Activated T-cell treated with anti-CD3 and anti-CD28 coated beads for 48 hours (primary cell): ENCODE results near the gene BSN.
A peak's percentile ranks its signal among the peaks of the same experiment; 100 is the strongest.

ENCODE experiments used
- DNase-seq: peaks from one replicate; pipeline ENCODE4 v3.0.0-alpha.2; 2020; ENCODE audit warnings: low read depth

Gene BSN

GRCh38 chr3:49716169-49716568, 161.9 kb downstream of the BSN start:
- DNase-seq, result no peak

- DNase-seq, result no peak
These were observed 162.5 kb downstream of the BSN start for GRCh38 chr3:49716691-49717210.

GRCh38 chr3:49717211-49717958, 163.1 kb downstream of the BSN start:
- no peak for DNase-seq

DNA sequence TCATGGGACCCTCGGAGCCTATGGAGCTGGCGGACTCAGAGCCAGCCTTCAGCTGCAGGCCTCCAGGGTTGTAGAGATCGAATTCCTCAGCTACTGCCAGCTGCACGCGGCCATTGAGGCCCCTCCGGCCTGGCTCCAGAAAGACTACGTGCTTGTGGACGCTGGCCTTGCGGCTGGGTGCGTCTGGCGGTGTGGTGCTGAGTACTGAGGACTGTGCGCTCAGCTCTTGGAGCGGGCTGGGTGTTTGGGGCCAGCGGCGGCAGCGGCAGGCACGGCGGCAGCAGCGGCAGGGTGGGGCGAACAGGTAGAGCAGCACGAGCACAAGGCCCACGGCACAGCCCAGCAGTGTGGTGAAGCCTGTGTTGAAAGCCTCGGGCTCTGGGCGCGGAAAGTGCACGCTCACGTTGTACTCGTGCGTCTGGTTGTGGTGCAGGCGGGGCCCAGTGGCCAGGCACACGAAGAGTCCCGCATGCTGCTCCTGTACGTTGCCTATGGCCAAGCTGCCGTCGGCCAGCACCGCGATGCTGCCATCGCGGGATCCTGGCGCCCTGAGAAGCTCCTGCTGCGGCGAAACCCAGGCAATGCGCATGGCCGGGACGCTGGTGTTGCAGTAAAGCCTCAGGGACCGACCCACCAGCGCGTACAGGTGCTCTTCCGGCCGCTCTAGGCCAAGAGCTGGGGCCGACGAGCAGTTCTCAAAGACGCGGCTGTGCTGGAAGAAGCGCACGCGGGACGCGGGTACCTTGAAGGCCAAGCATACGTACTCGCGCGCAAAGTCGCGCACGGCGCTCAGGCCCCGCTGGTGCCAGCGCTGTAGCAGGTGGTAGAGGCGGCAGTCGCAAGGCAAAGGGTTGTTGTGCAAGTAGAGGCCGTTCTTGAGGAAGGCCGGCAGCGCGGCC, 163.9 kb downstream of the BSN start:
- no peak for DNase-seq

GRCh38 chr3:49718858-49719213, 164.6 kb downstream of the BSN start:
- no peak for DNase-seq

DNA sequence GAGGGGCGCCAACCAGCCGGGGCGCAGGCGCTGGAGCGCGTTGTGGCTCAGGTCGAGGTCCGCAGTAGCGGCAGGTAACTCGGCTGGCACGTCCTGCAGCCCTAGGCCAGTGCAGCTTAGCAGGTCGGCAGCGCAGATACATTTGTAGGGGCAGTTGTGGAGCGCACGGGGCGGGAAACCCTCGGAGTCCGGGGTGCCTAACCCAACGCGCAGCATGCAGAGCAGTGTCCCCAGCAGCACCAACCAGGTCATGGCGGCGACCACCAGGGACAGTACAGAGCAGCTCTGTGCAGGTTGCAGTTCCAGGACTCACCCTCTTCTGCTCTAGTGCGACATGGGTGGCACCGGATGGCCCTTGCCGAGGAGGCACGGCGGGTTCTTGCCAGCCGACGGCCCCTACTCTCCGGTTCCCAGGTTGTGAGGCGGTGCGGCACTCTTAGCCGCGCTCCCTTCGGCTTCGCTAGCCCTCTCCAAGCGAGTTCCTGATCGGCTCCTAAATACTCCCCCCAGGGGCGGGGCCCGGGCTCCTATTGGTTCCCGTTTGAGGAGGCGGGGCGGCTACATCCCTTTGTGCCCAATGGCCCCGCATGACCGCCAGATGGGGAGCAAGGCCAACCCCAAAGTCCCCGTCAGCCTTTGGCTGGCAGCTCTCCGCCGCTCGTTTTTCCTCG, 165.1 kb downstream of the BSN start, which contains the start of gene AMIGO3:
Gene AMIGO3, minus strand, starts transcription at position 471 of the 671 bp plus-strand sequence. Its CDS starts 219 bp downstream, at position 252.
- peak; percentile 85 for DNase-seq
